GM20000 (cell line): Measurements from ENCODE around the gene RSRP1.
"Not testable (repeated sequence)": the region's sequence is repeated elsewhere in the genome, so short reads cannot be mapped to it uniquely, and the experiment has no call there.

Experiments used
- DNase-seq: peaks from one replicate; pipeline ENCODE4 v3.0.0; 2012; ENCODE audit warnings: low spot score
- TF ChIP-seq, protein P1 (sequence below): IDR thresholded peaks from 2 replicates; pipeline ENCODE4 v1.5.1; 2012; ENCODE audit warnings: mild to moderate bottlenecking, control low read depth; ENCODE audit errors: extremely low read depth, missing control alignments

Gene RSRP1, protein sequence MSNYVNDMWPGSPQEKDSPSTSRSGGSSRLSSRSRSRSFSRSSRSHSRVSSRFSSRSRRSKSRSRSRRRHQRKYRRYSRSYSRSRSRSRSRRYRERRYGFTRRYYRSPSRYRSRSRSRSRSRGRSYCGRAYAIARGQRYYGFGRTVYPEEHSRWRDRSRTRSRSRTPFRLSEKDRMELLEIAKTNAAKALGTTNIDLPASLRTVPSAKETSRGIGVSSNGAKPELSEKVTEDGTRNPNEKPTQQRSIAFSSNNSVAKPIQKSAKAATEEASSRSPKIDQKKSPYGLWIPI

GRCh38 chr1:25247024-25247828 lies at the start of gene RSRP1:
TSS of gene RSRP1 (minus strand) at chr1:25247454. CDS start at chr1:25246963, 491 bp downstream.
- DNase-seq = peak; percentile 100
- TF ChIP-seq, protein P1, sequence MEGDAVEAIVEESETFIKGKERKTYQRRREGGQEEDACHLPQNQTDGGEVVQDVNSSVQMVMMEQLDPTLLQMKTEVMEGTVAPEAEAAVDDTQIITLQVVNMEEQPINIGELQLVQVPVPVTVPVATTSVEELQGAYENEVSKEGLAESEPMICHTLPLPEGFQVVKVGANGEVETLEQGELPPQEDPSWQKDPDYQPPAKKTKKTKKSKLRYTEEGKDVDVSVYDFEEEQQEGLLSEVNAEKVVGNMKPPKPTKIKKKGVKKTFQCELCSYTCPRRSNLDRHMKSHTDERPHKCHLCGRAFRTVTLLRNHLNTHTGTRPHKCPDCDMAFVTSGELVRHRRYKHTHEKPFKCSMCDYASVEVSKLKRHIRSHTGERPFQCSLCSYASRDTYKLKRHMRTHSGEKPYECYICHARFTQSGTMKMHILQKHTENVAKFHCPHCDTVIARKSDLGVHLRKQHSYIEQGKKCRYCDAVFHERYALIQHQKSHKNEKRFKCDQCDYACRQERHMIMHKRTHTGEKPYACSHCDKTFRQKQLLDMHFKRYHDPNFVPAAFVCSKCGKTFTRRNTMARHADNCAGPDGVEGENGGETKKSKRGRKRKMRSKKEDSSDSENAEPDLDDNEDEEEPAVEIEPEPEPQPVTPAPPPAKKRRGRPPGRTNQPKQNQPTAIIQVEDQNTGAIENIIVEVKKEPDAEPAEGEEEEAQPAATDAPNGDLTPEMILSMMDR = no peak

DNA sequence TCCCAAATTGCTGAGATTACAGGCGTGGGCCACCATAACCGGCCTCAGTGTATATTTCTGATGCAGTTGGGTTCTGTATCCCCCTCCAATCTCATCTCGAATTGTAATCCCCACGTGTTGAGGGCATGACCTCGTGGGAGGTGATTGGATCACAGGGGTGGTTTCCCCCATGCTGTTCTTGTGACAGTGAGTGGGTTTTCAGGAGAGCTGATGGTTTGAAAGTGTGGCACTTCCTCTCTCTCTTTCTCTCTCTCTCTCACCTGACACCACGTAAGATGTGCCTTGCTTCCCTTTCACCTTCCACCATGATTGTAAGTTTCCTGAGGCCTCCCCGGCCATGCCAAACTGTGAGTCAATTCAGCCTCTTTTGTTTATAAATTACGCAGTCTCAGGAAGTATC lies 49.2 kb upstream of the RSRP1 start:
- not testable (repeated sequence) for DNase-seq

GRCh38 chr1:25294889-25295826 lies 47.9 kb upstream of the RSRP1 start:
- DNase-seq = not testable (repeated sequence)

DNA sequence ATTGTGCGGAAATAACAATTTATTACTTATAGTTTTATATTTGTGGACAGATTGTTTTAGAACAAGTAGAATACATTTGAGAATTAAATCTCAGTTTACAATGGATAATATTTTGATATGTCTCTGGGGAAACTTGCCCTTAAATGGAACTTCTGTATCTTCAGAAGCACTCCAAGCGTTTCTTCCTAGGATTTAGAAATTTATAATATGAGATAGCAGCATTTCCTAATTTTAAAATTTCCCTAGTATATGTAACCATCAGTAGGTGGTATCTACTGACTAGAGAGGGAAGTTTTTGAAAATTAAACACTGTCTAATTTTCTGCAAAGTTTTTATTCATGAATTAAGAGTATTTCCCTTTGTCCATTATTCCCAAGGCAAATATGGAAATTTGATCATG lies 46.2 kb upstream of the RSRP1 start:
- not testable (repeated sequence) for DNase-seq

DNA sequence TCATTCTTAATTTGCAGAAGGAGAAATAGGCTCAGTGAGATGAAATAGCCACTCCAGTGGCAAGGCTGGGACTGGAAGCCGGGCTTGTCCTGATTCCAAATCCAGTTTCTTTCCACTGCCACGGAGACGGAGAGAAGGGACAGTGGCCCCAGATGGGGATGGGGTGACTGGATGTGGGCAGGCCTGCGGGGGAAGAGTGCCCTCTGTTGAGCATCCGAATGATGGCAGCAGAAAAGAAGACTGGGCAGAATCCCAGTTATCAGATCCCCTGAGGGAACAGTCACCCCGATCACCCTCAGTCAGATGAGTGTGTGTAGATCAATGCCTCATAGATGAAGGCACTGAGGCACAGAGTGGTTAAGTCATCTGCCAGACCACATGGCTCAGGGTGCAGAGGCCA lies 42.8 kb upstream of the RSRP1 start:
- not testable (repeated sequence) for DNase-seq

DNA sequence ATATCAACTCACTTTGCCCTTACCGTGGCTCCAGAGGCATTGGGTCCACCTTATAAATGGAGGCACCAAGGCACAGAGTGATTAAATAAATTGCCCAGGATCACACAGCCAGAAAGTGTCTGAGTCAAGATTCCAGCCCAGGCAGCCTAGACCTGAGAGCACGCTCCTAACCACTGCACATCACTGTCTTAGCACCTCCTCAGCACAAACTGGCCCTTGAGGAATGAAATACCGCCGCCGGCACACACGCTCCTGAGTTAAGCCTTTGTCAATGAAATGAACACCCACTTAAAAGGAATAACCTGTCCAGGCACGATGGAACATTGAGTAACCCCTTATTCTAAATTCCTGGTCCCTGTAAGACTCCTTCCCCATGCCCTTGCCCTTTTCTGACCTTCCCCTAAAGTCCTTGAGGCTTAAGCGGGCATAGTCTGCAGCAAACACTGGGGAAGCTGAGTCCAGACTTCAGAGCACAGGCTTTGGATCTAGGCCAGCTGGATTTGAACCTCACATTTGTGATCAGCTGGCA lies 41.4 kb upstream of the RSRP1 start:
- not testable (repeated sequence) for DNase-seq

- not testable (repeated sequence) for DNase-seq
Measured at GRCh38 chr1:25287164-25287563, 39.9 kb upstream of the RSRP1 start.

DNA sequence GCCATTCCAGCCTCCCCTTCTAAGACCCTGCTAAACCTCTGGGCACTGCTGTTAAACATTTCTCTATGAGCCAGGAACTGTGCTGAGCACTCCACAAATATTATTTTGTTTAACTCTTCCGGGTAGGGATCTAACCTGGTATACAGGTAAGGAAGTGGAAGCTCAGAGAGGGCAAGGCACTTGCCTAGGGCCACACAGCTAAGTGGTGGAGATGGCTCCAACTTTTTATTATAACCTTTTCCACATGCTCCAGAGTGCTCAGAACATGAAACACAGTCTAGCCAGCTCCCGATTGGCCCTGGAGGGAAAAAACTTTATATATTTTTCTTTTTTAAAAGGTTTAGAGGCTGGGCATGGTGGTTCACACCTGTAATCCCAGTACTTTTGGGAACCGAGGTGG lies 38.6 kb upstream of the RSRP1 start:
- DNase-seq = not testable (repeated sequence)

- not testable (repeated sequence) for DNase-seq
Measured at GRCh38 chr1:25279693-25280111, 32.4 kb upstream of the RSRP1 start.

DNA sequence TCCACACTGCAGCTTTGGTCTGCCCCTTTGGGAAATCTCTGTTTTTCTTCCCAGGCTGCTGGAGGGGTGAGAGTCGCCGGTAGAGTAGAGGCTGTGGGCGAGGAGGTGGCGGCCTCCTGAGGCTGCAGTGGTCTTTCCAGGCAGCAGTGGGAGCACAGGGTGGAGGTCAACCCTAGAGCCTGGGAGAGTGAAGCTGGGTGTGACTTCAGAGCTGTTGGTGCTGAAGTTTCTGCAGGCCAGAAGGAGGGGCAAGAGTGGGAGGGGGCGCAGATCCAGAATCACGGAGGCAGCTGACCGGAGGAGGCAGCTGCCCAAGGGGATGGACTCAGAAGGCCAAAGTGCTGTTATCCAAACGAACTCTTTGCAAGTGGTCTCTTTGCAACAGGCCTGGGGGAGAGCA lies 31.5 kb upstream of the RSRP1 start:
- not testable (repeated sequence) for DNase-seq

DNA sequence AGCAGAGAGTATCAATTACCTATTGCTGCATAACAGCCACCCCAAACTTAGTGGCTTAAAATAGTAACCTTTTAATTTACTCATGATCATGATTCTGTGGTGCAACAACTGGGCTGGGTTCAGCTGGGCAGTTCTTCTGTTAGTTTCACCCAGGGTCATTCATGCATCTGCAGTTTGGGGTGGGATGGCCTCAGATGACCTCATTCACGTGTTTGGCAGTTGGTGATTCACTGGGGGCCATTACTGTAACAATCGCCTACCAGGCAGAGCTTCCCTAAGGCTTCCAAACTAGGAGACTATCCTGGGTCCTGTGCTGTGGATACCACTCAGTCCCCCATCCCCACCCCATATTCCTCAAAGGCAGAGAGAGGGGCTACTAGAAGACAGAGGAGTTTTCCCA lies 31.1 kb upstream of the RSRP1 start:
- DNase-seq = not testable (repeated sequence)

- not testable (repeated sequence) for DNase-seq
Measured at GRCh38 chr1:25277295-25277694, 30.0 kb upstream of the RSRP1 start.

DNA sequence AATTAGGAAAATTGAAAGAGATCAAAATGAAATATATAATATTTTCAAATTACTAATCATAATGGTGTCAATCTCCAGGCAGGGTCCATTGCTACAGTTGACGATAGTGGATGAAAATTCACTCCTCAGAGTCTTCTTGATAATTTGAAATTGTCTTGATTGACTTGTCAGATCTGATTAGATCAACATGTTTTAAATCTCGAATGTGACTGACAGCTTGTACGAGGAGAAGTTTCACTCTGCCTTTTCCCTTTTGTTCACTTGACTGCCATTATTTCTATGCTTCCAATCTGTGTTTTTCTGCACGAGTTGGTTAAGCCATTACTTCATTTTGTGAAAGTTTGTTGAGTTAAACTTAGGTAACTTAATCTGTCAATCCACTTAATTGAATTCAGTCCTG lies 28.4 kb upstream of the RSRP1 start:
- DNase-seq = not testable (repeated sequence)

DNA sequence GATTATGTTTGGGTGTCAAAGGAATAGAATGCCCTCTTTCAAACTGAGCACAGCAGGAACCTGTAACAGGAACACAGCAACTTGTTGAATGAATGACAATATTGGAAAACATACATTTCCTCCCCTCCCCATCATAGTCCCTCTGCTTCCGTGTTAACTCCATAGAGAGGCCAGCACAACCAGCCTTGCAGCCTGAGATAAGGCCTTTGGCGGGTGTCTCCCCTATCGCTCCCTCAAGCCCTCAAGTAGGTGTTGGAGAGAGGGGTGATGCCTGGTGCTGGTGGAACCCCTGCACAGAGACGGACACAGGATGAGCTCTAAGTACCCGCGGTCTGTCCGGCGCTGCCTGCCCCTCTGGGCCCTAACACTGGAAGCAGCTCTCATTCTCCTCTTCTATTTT lies 25.0 kb upstream of the RSRP1 start, which contains the start of gene RHD:
RHD (plus strand) TSS at position 272 of the 400 bp plus-strand sequence; CDS start at position 311, 39 bp downstream.
- DNase-seq = not testable (repeated sequence)

DNA sequence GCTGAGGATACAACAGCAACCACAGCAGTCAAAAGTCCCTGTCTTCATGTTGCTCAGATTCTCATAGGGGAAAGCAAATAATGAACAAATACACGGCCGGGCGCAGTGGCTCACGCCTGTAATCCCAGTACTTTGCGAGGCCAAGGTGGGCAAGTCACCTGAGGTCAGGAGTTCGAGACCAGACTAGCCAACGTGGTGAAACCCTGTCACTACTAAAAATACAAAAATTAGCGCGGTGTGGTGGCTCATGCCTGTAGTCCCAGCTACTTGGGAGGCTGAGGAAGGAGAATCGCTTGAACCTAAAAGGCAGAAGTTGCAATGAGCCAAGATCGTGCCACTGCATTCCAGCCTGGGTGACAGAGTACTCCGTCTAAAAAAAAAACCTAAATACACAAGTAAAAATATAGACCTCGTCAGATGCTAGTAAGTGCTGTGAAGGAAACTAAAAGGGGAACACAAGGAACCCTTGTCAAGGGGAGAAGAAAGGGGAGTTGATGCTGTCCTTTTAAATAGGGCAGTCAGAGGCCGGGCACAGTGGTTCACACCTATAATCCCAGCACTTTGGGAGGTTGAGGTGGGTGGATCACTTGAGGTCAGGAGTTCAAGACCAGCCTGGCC lies 21.0 kb upstream of the RSRP1 start:
- DNase-seq = not testable (repeated sequence)

DNA sequence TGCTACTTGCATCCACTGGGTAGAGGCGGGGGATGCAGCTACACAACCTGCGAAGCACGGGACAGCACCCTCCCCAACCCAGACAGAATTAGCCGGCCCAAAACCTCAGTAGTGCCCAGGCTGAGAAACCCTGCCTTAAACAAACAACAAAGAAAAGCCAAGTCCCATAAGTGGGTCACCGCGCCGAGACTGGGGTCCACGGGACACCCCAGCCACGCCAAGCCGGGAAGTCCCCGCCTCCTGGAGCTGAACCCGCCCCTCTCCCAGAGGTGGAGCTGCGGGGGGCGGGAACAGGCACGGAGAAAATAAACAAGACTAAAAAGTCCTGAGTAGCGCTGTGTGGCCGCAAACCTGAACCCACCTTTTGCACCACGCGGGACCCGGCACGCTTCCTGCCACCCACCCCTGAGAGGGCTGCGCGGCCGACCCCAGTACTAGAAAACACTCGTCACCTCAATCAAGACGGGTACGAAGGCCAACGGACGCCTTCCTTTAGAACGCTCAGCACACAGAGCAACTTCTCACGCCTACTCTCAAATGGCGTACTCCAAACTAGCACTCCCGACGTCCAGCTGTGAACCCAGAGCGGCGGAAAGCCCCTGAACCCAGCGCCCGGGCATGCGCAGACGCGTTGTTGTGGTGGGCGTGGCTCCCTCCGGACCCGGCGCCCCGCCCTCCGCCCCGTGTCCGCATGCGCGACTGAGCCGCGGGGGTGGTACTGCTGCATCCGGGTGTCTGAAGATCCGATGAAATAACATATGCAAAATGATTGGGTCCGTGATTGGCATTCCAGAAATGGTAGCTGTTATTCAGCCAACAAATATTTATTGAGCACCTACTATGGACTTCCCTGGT lies 20.3 kb upstream of the RSRP1 start:
- peak; percentile 67 for DNase-seq
